GM19324 (cell line): Measurements from ENCODE around the gene DNM2.
"Not testable (repeated sequence)": the region's sequence is repeated elsewhere in the genome, so short reads cannot be mapped to it uniquely, and the experiment has no call there.

ENCODE experiments used
- ATAC-seq: cut with Tn5 transposase; IDR thresholded peaks from one replicate; pipeline ENCODE4 v1.9.1; 2021; ENCODE audit warnings: mild to moderate bottlenecking, moderate library complexity; ENCODE audit not compliant: unreplicated experiment, low FRiP score

The DNM2 gene

GRCh38 chr19:10717356-10718204 is at the start of gene DNM2:
Gene DNM2, plus strand, starts transcription at chr19:10718079. Its CDS starts 164 bp downstream, at chr19:10718243.
- peak; percentile 88 for ATAC-seq

- ATAC-seq = no peak
Measured at GRCh38 chr19:10669246-10669645, 48.6 kb upstream of the DNM2 start.

GRCh38 chr19:10670182-10670581 is 47.7 kb upstream of the DNM2 start:
- ATAC-seq = no peak

GRCh38 chr19:10670876-10671804 is 46.7 kb upstream of the DNM2 start:
- ATAC-seq = no peak

- not testable (repeated sequence) for ATAC-seq
Measured at GRCh38 chr19:10671922-10672321, 46.0 kb upstream of the DNM2 start.

- ATAC-seq = not testable (repeated sequence)
Measured at GRCh38 chr19:10675214-10675613, 42.7 kb upstream of the DNM2 start.

GRCh38 chr19:10677751-10678150 is 40.1 kb upstream of the DNM2 start:
- ATAC-seq = no peak

GRCh38 chr19:10678813-10679212 is 39.1 kb upstream of the DNM2 start:
- no peak for ATAC-seq

- no peak for ATAC-seq
Measured at GRCh38 chr19:10679743-10680142, 38.1 kb upstream of the DNM2 start.

GRCh38 chr19:10680545-10681135 is 37.2 kb upstream of the DNM2 start:
- no peak for ATAC-seq

GRCh38 chr19:10681658-10682057 is 36.2 kb upstream of the DNM2 start:
- ATAC-seq = no peak

- no peak for ATAC-seq
Measured at GRCh38 chr19:10682397-10683063, 35.3 kb upstream of the DNM2 start.

GRCh38 chr19:10683064-10683426 is 34.8 kb upstream of the DNM2 start:
- ATAC-seq = no peak

- ATAC-seq = no peak
Measured at GRCh38 chr19:10683582-10683981, 34.3 kb upstream of the DNM2 start.

GRCh38 chr19:10685210-10685609 is 32.7 kb upstream of the DNM2 start:
- no peak for ATAC-seq

GRCh38 chr19:10686193-10686592 is 31.7 kb upstream of the DNM2 start:
- ATAC-seq = no peak

- no peak for ATAC-seq
Measured at GRCh38 chr19:10686661-10687517, 31.0 kb upstream of the DNM2 start.

GRCh38 chr19:10687518-10688288 is 30.2 kb upstream of the DNM2 start:
- ATAC-seq = no peak
